WERI-Rb-1 (cell line): ENCODE results near the gene ALPI.
A peak's percentile ranks its signal among the peaks of the same experiment; 100 is the strongest.

Experiments
- DNase-seq: peaks from one replicate; pipeline ENCODE4 v3.0.0-alpha.2; 2020
- H3K27ac ChIP-seq: fragments of 250-450 bp; sonication (Bioruptor Pico); 2 replicates; pipeline ENCODE4 v1.5.1; 2020; ENCODE audit warnings: mild to moderate bottlenecking, moderate library complexity
- H3K27me3 ChIP-seq: fragments of 250-450 bp; sonication (Bioruptor Pico); 2 replicates; pipeline ENCODE4 v1.5.1; 2021; ENCODE audit warnings: mild to moderate bottlenecking, low read depth, moderate library complexity; ENCODE audit not compliant: insufficient read depth, severe bottlenecking
- H3K36me3 ChIP-seq: fragments of 250-450 bp; sonication (Bioruptor Pico); 2 replicates; pipeline ENCODE4 v1.5.1; 2020; ENCODE audit warnings: mild to moderate bottlenecking, moderate library complexity
- H3K4me3 ChIP-seq: 2 replicates; pipeline ENCODE4 v1.5.1; 2011; ENCODE audit warnings: low read depth, mild to moderate bottlenecking, control low read depth, low read length
- H3K9me3 ChIP-seq: fragments of 250-450 bp; sonication (Bioruptor Pico); 2 replicates; pipeline ENCODE4 v1.5.1; 2021; ENCODE audit warnings: mild to moderate bottlenecking, moderate library complexity; ENCODE audit not compliant: severe bottlenecking
- CTCF ChIP-seq: IDR thresholded peaks from 2 replicates; pipeline ENCODE4 v1.5.1; 2011; ENCODE audit warnings: low read depth, mild to moderate bottlenecking, control low read depth, inconsistent platforms, low read length

The ALPI gene

GRCh38 chr2:232466221-232466620 is 10.3 kb downstream of the ALPI start:
- Histone ChIP-seq H3K27me3 (no peaks in the 10 kb centered on the region), H3K9me3 (no peaks in the 10 kb centered on the region), H3K27ac (no peak overlapping the region), H3K4me3 (no peak overlapping the region), H3K36me3 (no peaks in the 10 kb centered on the region)
- no peak for DNase-seq
- TF ChIP-seq CTCF = no peak

GRCh38 chr2:232473467-232473890 is 17.5 kb downstream of the ALPI start:
- no peak overlapping the region for H3K27ac ChIP-seq
- H3K4me3 ChIP-seq = no peak overlapping the region
- no peaks in the 10 kb centered on the region for H3K36me3 ChIP-seq
- TF ChIP-seq CTCF = no peak
- DNase-seq = peak; percentile 88
- peaks cover 3% of the 10 kb centered on the region for H3K9me3 ChIP-seq
- H3K27me3 ChIP-seq = peaks cover 4% of the 10 kb centered on the region

- TF ChIP-seq CTCF = no peak
- Histone ChIP-seq H3K27me3 (peaks cover 4% of the 10 kb centered on the region), H3K9me3 (peaks cover 3% of the 10 kb centered on the region), H3K27ac (no peak overlapping the region), H3K36me3 (no peaks in the 10 kb centered on the region), H3K4me3 (no peak overlapping the region)
- no peak for DNase-seq
These were observed 20.1 kb downstream of the ALPI start for GRCh38 chr2:232476045-232476444.

- TF ChIP-seq CTCF = no peak
- no peak overlapping the region for H3K4me3 ChIP-seq
- no peak for DNase-seq
- no peak overlapping the region for H3K27ac ChIP-seq
- peaks cover 3% of the 10 kb centered on the region for H3K9me3 ChIP-seq
- H3K27me3 ChIP-seq = peaks cover 4% of the 10 kb centered on the region
- no peaks in the 10 kb centered on the region for H3K36me3 ChIP-seq
These were observed 20.8 kb downstream of the ALPI start for GRCh38 chr2:232476791-232477190.

GRCh38 chr2:232477751-232478510 is 22.0 kb downstream of the ALPI start:
- DNase-seq = peak; percentile 3
- H3K27ac ChIP-seq = no peak overlapping the region
- H3K4me3 ChIP-seq = no peak overlapping the region
- peaks cover 4% of the 10 kb centered on the region for H3K27me3 ChIP-seq
- no peaks in the 10 kb centered on the region for H3K9me3 ChIP-seq
- TF ChIP-seq CTCF = no peak
- no peaks in the 10 kb centered on the region for H3K36me3 ChIP-seq
